Measurements from ENCODE around the gene SLITRK3. TPM values are rescaled to one million over a fixed set of nuclear protein-coding genes. Genes with fewer than 3 reads are reported as not detected.

Gene SLITRK3
- total RNA-seq, 1 donor = not detected

- no peaks in the 10 kb centered on the region for H3K79me2 ChIP-seq (ENCODE audit: insufficient read depth, low read length)
- H3K4me2 ChIP-seq (ENCODE audit: insufficient read depth, low read length) = no peak overlapping the region
- no peaks in the 10 kb centered on the region for H3K4me1 ChIP-seq (ENCODE audit: insufficient read depth, low read length)
- H3K27me3 ChIP-seq (ENCODE audit: insufficient read depth, low read length) = no peaks in the 10 kb centered on the region
- TF ChIP-seq CTCF (IDR thresholded peaks at IDR 0.05; ENCODE audit: extremely low read depth, low read depth, low read length) = no peak
- no peak overlapping the region for H3K4me3 ChIP-seq (ENCODE audit: insufficient read depth, low read length)
- H3K9me3 ChIP-seq (ENCODE audit: low read depth, low read length) = no peaks in the 10 kb centered on the region
- H2AFZ ChIP-seq (ENCODE audit: low read length) = no peak overlapping the region
- no peaks in the 10 kb centered on the region for H4K20me1 ChIP-seq (ENCODE audit: insufficient read depth, low read length)
- DNase-seq (ENCODE audit: insufficient read length, low spot score, missing footprints) = no peak
- no peak overlapping the region for H3K27ac ChIP-seq (ENCODE audit: low read depth, low read length)
- H3K36me3 ChIP-seq (ENCODE audit: insufficient read depth, low read length) = no peaks in the 10 kb centered on the region
These were observed 25.9 kb downstream of the SLITRK3 start for GRCh38 chr3:165170236-165170635.

GRCh38 chr3:165169368-165169767 lies 26.8 kb downstream of the SLITRK3 start:
- no peak for TF ChIP-seq CTCF (IDR thresholded peaks at IDR 0.05; ENCODE audit: extremely low read depth, low read depth, low read length)
- H2AFZ ChIP-seq (ENCODE audit: low read length) = no peak overlapping the region
- H3K4me1 ChIP-seq (ENCODE audit: insufficient read depth, low read length) = no peaks in the 10 kb centered on the region
- H3K36me3 ChIP-seq (ENCODE audit: insufficient read depth, low read length) = no peaks in the 10 kb centered on the region
- no peak overlapping the region for H3K27ac ChIP-seq (ENCODE audit: low read depth, low read length)
- no peaks in the 10 kb centered on the region for H3K9me3 ChIP-seq (ENCODE audit: low read depth, low read length)
- H3K79me2 ChIP-seq (ENCODE audit: insufficient read depth, low read length) = no peaks in the 10 kb centered on the region
- no peak for DNase-seq (ENCODE audit: insufficient read length, low spot score, missing footprints)
- H4K20me1 ChIP-seq (ENCODE audit: insufficient read depth, low read length) = no peaks in the 10 kb centered on the region
- H3K27me3 ChIP-seq (ENCODE audit: insufficient read depth, low read length) = no peaks in the 10 kb centered on the region
- no peak overlapping the region for H3K4me3 ChIP-seq (ENCODE audit: insufficient read depth, low read length)
- no peak overlapping the region for H3K4me2 ChIP-seq (ENCODE audit: insufficient read depth, low read length)

GRCh38 chr3:165162883-165163282 lies 33.3 kb downstream of the SLITRK3 start:
- no peak overlapping the region for H3K27ac ChIP-seq (ENCODE audit: low read depth, low read length)
- H3K79me2 ChIP-seq (ENCODE audit: insufficient read depth, low read length) = no peaks in the 10 kb centered on the region
- no peak for TF ChIP-seq CTCF (IDR thresholded peaks at IDR 0.05; ENCODE audit: extremely low read depth, low read depth, low read length)
- no peak overlapping the region for H2AFZ ChIP-seq (ENCODE audit: low read length)
- no peaks in the 10 kb centered on the region for H4K20me1 ChIP-seq (ENCODE audit: insufficient read depth, low read length)
- DNase-seq (ENCODE audit: insufficient read length, low spot score, missing footprints) = no peak
- H3K4me1 ChIP-seq (ENCODE audit: insufficient read depth, low read length) = no peaks in the 10 kb centered on the region
- H3K4me2 ChIP-seq (ENCODE audit: insufficient read depth, low read length) = no peak overlapping the region
- no peaks in the 10 kb centered on the region for H3K36me3 ChIP-seq (ENCODE audit: insufficient read depth, low read length)
- no peaks in the 10 kb centered on the region for H3K27me3 ChIP-seq (ENCODE audit: insufficient read depth, low read length)
- no peak overlapping the region for H3K4me3 ChIP-seq (ENCODE audit: insufficient read depth, low read length)
- no peaks in the 10 kb centered on the region for H3K9me3 ChIP-seq (ENCODE audit: low read depth, low read length)

- H3K4me3 ChIP-seq (ENCODE audit: insufficient read depth, low read length) = no peak overlapping the region
- H2AFZ ChIP-seq (ENCODE audit: low read length) = no peak overlapping the region
- no peaks in the 10 kb centered on the region for H3K79me2 ChIP-seq (ENCODE audit: insufficient read depth, low read length)
- DNase-seq (ENCODE audit: insufficient read length, low spot score, missing footprints) = no peak
- H3K9me3 ChIP-seq (ENCODE audit: low read depth, low read length) = no peaks in the 10 kb centered on the region
- no peaks in the 10 kb centered on the region for H4K20me1 ChIP-seq (ENCODE audit: insufficient read depth, low read length)
- no peaks in the 10 kb centered on the region for H3K36me3 ChIP-seq (ENCODE audit: insufficient read depth, low read length)
- no peaks in the 10 kb centered on the region for H3K27me3 ChIP-seq (ENCODE audit: insufficient read depth, low read length)
- no peak overlapping the region for H3K27ac ChIP-seq (ENCODE audit: low read depth, low read length)
- H3K4me2 ChIP-seq (ENCODE audit: insufficient read depth, low read length) = no peak overlapping the region
- H3K4me1 ChIP-seq (ENCODE audit: insufficient read depth, low read length) = no peaks in the 10 kb centered on the region
- TF ChIP-seq CTCF (IDR thresholded peaks at IDR 0.05; ENCODE audit: extremely low read depth, low read depth, low read length) = no peak
These were observed 36.3 kb downstream of the SLITRK3 start for GRCh38 chr3:165159760-165160421.
